GM21515 (cell line): ENCODE results near the gene DNM1L.
"Not testable (repeated sequence)": the region's sequence is repeated elsewhere in the genome, so short reads cannot be mapped to it uniquely, and the experiment has no call there.

Source experiments
- ATAC-seq: cut with Tn5 transposase; IDR thresholded peaks from one replicate; pipeline ENCODE4 v1.9.1; 2021; ENCODE audit not compliant: unreplicated experiment

Gene DNM1L

DNA sequence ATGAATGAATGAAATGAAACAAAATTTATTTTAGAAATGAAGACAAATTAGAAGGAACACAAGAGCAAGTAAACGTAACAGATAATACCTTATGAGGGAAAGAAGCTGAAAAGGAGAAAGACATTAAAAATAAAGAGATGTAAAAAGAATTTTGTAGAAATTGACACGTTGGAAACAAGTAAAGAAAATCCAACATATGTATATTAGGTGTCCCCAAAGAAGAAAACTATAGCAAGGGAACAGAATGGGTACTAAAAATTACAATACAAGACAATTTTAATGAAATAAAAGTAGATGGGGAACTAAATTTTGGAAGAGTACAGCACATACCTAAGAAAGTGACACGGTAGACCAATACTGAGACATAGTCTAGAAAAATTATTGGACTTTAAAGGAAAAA is 16.7 kb downstream of the DNM1L start:
- ATAC-seq: no peak

DNA sequence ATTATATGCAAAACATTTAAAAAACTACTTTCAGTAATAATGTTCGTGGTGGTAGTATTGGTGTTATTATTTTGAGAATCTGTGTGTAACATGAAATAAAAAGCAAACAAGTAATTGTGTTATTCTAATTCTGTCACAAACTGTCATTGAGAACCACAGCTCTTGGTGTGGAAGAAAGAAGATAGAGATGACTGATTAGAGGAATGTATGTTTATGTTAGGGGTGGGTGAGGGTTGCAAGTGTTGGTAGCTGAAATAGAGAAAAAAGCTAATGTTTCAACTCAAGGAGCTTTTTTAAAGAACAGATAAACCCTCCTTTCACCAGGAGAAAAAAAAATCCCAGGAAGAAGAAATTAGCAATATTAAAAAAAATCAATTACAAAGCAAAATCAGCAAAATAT is 18.3 kb downstream of the DNM1L start:
- no peak for ATAC-seq

DNA sequence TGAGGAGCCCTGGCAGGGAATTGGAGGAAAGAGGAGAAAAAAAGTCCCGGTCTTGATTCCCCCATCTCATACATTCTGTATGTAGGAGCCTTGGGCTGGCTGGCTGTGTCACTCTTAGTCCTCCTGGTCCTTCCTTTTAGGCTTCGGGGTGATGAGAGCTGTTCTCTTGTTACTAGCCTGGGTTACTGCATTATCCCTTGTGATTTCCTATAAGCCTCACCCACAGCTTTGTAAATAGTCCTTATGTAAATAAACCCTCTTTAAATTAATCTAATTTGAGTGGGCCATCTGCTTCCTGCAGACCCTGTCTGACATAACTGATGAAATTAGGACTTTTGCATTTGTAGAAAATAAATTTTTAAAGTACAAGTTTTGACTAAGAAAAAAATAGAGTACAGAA is 19.2 kb downstream of the DNM1L start:
- ATAC-seq: no peak

DNA sequence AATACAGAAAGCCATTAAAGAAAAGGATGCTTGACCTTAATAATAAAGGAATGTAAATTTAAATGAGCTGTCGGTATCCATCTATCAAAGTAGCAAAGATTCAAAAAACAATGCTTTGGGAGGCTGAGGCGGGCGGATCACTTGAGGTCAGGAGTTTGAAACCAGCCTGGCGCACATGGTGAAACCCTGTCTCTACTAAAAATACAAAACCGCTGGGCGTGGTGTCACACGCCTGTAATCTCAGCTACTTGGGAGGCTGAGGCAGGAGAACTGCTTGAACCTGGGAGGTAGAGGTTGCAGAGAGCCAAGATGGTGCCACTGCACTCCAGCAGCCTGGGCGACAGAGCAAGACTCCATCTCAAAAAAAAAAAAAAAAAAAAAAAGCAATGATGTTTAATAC is 20.3 kb downstream of the DNM1L start:
- not testable (repeated sequence) for ATAC-seq

DNA sequence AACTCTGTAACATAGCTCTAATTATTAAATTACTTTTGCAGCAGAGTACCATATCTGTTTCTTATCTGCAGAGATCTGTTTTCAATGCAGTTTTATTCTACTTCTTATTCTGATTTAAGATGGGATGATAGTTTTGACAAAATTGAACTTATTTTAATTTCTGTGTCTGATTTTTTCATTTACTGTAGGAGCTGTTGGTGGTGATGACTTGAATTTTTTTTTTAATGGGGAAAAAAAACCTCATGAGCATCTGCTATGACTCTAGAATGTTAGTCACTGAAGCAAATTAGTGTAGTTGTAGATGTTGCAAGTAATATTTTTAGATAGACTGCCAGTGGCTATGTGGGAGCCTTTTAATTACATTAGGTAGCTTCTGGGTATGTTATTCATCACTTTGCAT is 23.4 kb downstream of the DNM1L start:
- ATAC-seq: no peak

DNA sequence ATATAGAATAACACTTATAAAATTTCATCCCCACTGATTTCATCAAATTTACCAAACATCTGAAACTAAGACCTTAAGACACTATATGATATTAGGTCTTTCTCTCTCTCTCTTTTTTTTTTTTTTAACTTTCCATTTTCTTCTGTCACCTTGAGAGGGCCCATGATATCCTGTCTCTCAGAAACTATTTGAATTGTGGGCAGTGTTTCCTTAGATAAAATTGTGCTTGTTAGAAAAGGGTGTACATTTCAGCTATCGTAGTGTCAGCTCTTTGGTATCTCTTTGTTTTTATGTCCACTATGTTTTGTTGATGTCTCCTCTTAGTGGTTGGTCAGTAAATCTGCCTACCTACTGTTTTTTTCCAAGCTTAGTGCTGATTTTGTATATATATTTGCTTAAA is 23.8 kb downstream of the DNM1L start:
- ATAC-seq: no peak

DNA sequence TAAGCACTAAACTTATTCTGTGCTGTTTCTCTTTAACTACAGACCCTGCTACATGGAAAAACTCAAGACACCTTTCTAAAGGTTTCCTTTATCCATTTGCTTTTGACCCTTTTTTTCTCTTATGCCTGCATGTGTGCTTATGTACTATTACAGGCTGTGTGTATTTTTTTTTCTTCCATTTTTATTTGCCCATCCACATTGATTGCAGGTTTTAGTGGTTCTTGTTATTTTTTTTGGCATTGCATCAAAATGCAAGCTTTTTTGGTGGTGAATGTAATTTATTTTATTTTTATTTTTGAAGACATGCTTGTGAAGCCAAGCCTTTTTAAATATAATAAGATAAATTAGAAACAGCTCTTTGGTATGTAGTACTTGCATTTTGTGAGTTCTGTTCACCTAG is 26.7 kb downstream of the DNM1L start:
- no peak for ATAC-seq

DNA sequence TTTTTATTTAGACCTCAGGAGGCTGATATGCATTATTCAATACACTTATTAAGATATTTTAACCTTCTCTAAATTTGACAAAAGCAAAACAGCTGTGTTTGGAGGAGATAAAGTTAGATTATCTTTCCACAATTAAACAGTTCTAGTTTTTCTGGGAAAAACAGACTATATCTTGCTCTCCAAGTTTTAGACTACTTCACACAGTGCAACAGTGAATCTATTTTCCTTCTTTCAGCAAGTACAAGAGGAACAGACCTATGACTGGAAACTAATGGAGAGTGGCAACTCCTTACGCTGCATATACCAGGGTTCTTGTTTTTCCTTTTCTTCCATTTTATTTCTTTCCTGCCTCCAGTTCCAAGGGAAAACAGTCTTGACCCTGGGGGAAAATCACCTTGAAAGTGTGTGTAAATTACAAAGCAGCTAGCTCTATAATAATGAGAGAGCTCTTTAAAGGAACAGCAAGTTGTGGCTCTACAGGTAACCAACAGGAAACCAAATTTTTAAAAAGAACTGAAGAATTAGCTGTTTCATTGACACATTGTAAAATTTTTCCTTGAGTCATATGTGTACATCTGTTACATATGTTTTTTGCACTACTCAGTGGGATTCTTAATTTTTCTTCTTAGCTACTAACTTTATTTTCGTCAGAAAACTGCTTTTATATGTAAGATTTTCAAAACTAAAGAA is 27.4 kb downstream of the DNM1L start:
- no peak for ATAC-seq

DNA sequence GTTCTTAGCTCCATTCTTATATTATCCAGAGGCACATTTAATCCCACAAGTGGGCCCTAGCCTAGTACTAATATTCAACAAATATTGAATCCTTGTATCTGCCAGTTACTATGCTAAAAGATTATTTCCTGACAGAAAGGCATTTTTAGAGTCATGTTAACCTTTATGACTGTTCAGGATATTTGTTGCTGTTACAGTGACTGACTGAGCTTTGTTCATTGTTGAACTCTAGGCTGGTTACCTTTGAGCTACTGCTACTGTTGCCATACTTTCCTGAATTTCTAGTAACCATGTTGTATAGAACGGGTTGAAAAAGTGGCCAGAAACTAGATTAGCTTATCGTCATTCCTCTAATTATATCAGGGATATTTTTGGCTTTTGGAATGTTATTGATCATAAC is 29.8 kb downstream of the DNM1L start:
- ATAC-seq: no peak

DNA sequence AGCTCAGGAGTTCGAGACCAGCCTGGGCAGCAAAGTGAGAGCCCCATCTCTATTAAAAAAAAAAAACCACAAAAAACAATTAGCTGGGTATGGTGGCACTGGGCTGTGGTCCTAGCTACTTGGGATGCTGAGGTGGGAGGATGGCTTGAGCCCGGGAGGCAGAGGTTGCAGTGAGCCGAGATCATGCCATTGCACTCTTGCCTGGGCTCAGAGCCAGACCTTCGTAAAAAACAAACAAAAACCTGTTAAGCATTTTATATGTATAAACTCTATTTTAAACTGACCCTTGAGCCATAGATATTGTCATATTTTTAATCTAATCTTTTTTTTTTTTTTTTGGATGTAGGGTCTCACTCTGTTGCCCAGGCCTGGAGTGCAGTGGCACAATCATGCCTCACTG is 35.7 kb downstream of the DNM1L start:
- ATAC-seq: no peak

DNA sequence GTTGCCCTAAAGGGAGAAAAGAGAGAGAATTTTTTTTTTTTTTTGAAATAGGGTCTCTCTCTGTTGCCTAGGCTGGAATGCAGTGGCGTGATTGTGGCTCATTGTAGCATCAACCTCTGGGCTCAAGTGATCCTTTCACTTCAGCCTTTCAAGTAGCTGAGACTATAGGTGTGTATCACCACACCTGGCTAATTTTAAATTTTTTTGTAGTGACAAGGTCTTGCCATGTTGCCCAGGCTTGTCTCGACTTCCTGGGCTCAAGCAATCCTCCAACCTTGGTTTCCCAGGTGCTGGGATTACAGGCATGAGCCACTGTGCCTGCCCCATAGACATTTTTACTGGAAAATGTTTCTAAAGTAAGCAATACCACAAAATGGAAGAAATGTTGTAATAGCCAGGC is 39.8 kb downstream of the DNM1L start:
- ATAC-seq: no peak

DNA sequence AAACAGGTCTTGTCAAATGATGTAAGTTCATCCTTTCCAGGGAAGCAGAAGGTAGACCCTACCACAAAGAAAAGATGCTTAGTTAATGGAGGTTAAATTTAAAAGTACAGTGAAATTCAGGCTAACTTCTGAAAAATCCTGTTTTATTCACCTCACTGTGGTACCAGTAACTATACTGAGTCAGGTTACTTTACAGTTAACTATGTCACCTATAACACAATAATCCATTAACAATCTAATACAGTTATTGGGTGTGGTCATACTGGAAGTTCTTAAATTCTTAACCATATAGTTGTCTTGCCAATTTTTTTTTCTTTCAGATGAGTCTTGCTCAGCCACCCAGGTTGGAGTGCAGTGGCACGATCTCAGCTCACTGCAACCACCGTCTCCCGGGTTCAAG is 46.2 kb downstream of the DNM1L start:
- not testable (repeated sequence) for ATAC-seq

DNA sequence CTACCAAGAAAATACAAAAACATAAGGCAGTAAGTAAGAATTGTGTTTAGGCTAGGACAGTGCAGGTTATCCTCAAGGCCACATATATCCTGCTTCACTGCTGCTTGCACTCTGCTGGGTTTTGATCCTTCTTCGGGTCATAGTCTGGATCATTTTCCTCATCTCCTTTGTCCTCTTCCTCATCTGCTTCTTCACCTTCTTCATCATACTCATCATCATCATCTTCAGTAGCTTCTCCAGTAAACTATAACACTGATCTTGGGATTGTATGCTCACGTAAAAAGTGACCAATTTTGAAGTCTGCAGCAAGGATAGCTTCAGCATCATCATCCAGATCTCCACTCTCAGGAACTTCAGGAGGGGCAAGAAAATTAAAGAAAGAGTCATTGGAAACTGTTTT is 47.2 kb downstream of the DNM1L start:
- ATAC-seq: no peak

DNA sequence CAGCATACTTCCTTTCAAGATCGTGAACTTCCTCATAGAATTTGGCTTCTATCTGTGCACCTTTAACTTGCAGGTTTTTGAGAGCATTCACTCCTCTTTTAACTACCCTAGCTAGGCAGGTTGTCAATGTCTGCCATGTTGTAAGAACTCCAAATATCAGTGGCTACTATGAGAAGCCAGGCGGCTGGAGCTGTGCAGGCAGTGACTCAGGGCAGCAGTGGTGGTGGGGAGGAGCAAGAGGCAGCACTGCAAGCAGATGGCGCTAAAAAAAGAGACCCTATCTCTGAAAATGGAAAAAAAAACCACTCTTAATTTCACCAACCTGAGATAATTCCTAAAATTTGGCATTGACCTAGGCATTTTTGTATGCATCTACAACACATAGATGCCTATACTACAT is 48.1 kb downstream of the DNM1L start:
- ATAC-seq: no peak

DNA sequence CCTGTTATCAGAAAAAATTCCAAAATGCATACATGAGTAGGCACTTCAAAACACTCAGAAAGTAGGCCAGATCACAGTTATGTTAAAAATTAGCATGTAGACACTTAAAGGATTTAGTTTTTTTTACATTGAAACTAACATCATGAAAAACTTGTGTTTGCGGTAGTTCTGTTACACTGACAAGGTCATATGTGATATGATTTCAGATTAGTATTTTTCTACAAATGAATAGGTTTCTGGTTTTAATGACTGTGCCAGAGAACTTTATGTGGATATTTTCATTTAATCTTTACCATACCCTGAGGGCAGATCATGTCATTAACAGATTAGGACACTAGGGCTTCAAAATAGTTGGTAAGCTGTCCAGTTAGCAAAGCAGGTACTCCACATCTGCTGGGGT is 55.9 kb downstream of the DNM1L start:
- ATAC-seq: no peak

DNA sequence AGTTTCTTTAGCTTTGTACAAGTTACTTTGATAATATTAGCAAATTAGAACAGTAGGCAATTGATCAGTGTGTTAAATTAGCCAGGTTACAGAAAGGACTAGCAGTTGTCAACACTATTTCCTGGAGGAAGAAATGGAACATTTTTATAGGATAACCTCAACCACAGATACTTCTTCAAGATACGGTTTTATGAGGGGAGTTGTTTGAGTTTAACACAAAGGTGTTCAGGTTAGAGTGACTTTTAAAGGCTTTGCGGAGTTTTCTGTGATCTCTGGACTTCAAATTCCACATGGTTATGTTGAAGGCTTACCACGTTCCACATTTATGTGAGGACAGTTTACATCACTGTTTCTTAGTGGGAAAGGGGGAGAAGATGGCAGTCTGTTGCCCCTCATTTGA is 57.3 kb downstream of the DNM1L start:
- ATAC-seq: no peak

DNA sequence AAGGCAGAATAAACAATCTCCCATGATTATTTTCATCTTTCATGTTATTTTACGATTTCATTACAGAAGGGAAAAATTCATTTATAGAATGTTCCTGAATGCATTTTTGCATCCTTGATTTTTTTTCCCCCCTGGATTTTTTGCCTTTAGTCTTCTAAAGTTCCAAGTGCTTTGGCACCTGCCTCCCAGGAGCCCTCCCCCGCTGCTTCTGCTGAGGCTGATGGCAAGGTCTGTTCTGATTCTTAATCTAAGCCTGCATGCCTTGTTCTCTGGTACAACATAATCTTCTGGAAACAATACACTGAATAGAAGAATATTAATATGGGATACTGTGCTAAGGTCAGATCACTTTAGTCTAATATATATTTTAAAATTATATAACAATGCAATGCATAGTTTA is 58.6 kb downstream of the DNM1L start:
- no peak for ATAC-seq

DNA sequence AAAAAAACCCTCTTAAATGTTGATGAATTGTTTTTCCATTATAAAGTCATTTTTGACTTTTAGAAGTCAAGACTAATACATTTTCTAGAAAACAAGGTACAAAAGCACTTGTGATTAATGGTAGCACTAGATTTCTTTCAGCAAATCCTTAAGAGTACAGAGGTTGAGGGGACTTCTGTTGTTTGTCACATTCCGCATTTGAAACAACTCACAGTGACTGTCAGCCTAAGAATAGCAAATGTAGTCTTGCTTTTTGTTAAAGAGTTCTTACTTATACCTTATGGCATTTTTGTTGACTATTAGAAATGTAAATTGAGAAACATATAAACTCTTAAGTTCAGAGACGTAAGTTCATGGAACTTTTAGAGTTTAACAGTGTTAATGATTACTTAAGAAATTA is 60.2 kb downstream of the DNM1L start:
- ATAC-seq: no peak

DNA sequence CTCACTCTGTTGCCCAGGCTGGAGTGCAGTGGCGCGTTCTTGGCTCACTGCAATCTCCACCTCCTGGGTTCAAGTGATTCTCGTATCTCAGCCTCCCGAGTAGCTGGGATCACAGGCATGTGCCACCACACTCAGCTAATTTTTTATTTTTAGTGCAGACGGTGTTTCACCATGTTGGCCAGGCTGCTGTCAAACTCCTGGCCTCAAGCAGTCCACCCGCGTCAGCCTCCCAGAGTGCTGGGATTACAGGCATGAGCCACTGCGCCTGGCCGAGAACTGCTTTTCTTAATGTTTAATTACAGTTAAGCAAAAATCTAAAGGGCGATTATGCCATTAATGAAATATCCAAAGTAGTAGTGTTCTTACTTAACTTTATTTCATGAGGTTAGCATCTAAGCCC is 63.0 kb downstream of the DNM1L start:
- ATAC-seq: no peak

DNA sequence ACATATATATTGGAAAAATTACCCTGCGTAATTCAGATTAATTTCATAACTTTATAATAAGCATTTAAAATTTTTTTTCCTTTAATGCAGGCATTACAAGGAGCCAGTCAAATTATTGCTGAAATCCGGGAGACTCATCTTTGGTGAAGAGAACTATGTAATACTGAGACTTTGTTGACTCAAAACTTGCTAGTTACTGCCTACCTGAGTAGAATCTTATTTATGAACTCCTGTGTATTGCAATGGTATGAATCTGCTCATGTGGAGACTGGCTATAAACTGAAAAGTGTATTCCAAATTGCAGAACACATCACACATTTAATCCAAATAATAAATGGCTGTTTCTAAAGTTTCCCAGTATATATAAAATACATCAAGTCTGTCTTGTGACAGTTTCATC is 64.2 kb downstream of the DNM1L start:
- ATAC-seq: no peak

DNA sequence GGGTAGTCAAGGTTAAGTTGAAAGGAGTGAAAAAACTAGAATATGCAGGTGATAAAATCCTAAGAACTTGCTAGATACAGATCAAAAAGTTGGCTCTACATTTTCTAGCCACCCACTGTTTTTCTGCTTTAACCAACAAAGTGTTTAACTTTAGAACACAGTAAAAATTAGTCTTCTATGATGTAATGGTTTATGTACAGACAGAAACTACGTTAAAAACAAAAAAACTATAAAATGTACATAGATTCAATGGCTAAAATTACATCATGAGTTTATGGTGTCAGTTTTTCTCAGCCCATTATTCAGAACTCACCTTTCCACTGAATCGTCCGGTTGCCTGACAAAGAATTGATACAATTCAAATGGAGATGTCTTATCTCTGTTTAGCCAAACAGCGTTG is 74.5 kb downstream of the DNM1L start:
- no peak for ATAC-seq

DNA sequence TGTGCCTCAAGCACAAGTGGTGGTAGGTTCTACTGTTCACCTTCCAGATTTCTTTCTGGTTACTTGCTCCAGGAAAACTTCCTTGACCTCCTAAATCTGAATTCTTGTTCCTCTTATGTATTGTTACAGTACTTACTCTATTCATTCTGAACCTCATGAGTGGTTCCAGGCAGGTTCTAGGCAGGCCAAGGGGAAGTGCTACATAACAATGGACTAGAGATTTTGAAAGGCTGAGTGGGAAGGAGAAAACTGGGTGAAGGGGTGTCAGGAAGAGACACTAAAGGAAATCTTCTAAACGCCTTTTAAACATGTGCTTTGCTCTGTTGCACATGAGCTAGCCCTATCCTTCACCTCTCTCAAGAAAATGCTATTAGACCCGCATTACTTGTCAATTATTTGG is 75.0 kb downstream of the DNM1L start:
- ATAC-seq: no peak

DNA sequence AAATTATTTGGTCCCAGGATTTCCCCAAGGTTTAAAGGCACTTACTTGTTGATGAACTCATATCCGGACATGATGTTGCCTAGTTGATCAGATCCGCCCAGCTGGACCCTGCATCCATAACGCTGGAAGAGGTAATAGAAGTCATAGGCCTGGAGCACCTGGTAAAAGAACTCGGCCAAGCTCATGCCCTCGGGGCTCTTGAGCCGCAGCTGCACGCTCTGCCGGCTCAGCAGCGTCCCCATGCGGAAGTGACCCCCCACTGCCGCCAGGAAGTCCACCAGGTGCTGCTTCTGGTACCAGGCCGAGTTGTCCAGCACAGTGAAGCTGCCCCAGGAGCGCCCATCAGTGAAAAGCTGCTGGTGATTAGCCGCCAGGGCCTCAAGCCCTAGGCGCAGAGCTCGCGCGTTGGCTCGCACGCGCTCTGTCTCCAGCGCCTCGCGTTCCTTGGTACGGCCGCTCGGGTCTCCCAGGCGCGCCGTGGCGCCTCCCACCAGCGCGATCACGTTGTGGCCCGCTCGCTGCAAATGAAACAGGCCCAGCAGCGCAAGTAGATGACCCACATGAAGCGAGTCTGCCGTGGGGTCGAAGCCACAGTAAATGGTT is 76.1 kb downstream of the DNM1L start:
- ATAC-seq: peak; percentile 67
